Measurements from ENCODE around the gene RIC8A.

DNA sequence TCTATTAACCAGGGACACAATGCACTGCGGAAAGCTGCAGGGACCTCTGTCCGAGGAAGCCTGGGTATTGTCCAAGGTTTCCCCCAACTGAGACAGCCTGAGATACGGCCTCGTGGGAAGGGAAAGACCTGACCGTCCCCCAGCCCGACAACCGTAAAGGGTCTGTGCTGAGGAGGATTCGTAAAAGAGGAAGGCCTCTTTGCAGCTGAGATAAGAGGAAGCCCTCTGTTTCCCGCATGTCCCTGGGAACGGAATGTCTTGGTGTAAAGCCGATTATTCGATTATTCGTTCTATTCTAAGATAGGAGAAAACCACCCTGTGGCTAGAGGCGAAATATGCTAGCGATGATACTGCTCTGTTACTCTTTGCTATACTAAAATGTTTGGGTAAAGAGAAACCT, 5.5 kb upstream of the RIC8A start:
- TF ChIP-seq HCFC1 (IDR thresholded peaks at IDR 0.05; ENCODE audit: low read depth, low read length) = no peak
- no peak for TF ChIP-seq HMG20B (CRISPR knock-in tag; conservative IDR thresholded peaks at IDR 0.05)
- no peak for TF ChIP-seq XBP1 (CRISPR knock-in tag; IDR thresholded peaks at IDR 0.05)
- TF ChIP-seq, protein P1, sequence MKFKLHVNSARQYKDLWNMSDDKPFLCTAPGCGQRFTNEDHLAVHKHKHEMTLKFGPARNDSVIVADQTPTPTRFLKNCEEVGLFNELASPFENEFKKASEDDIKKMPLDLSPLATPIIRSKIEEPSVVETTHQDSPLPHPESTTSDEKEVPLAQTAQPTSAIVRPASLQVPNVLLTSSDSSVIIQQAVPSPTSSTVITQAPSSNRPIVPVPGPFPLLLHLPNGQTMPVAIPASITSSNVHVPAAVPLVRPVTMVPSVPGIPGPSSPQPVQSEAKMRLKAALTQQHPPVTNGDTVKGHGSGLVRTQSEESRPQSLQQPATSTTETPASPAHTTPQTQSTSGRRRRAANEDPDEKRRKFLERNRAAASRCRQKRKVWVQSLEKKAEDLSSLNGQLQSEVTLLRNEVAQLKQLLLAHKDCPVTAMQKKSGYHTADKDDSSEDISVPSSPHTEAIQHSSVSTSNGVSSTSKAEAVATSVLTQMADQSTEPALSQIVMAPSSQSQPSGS (CRISPR knock-in tag; IDR thresholded peaks at IDR 0.05) = no peak
